ENCODE data around the gene MOB3A. TPM values are rescaled to one million over a fixed set of nuclear protein-coding genes. Genes with fewer than 3 reads are reported as not detected.

The MOB3A gene
- total and polyA plus RNA-seq, 2 of the 8 experiments (the other 6 are each of a cell fraction or from before 2014, with no cell fraction given) = 9.2 to 9.6 TPM

GRCh38 chr19:2145831-2146241, 49.7 kb upstream of the MOB3A start:
- H4K5ac ChIP-seq (ENCODE audit: insufficient read length, low read depth, low read length) = no peak overlapping the region
- POLR2A ChIA-PET (ENCODE audit: partially characterized antibody) = interaction anchor here (0.5 to 1.0 kb wide), 6 partner anchors 9 to 140 kb away, joined by 3 to 4 read pairs (median 3); no protein-coding TSS in a partner anchor
- FAIRE-seq (no peak), DNase-seq (ENCODE audit: low read depth in 1 of 2, low spot score in 2 of 2) (no peak)
- peaks cover 0 to 10% (median 0%) of the 10 kb centered on the region in 4 experiments; a peak in 3 of 8 replicates for H3K36me3 ChIP-seq (ENCODE audit: control insufficient read depth in 2 of 4, insufficient read depth in 4 of 4, low read length in 3 of 4)
- H3K4ac ChIP-seq (replicated peaks; ENCODE audit: insufficient read length, low read depth, low read length) = no peak overlapping the region
- H3K79me2 ChIP-seq (ENCODE audit: control insufficient read depth in 1 of 2, insufficient read depth in 2 of 2, low read length in 2 of 2) = peaks cover 55 to 97% of the 10 kb centered on the region in 2 experiments
- no peak overlapping the region for H3K56ac ChIP-seq (replicated peaks; ENCODE audit: insufficient read length, low read depth, low read length)
- H3K27me3 ChIP-seq (replicated peaks in 1 of 4; ENCODE audit: control insufficient read depth in 3 of 4, extremely low read depth in 1 of 4, insufficient read depth in 3 of 4, low read length in 3 of 4) = no peaks in the 10 kb centered on the region; a peak in 1 of 7 replicates
- H2BK5ac ChIP-seq (ENCODE audit: low read depth, low read length) = no peak overlapping the region
- no peak overlapping the region for H3K27ac ChIP-seq (ENCODE audit: low read depth, low read length)
- no peak overlapping the region for H3K9ac ChIP-seq (replicated peaks in 1 of 4; ENCODE audit: extremely low read depth in 1 of 4, low read depth in 3 of 4, low read length in 3 of 4)
- no peak overlapping the region for H4K8ac ChIP-seq (ENCODE audit: extremely low read depth, insufficient read depth, low read length)
- H3K23ac ChIP-seq (ENCODE audit: insufficient read length) = no peak overlapping the region
- H2AFZ ChIP-seq (ENCODE audit: low read length) = no peak overlapping the region
- H3K18ac ChIP-seq (ENCODE audit: extremely low read depth, low read length) = no peak overlapping the region
- H2BK15ac ChIP-seq (ENCODE audit: low read length) = no peak overlapping the region
- no peak overlapping the region for H3K14ac ChIP-seq (ENCODE audit: insufficient read length)
- no peak overlapping the region for H3K4me3 ChIP-seq (ENCODE audit: extremely low read depth in 1 of 4, insufficient read depth in 2 of 4, low read depth in 3 of 4, low read length in 4 of 4)
- no peak overlapping the region for H2BK120ac ChIP-seq (replicated peaks; ENCODE audit: low read depth, low read length)
- no peak overlapping the region for H3K4me2 ChIP-seq (ENCODE audit: insufficient read depth in 1 of 2, low read depth in 2 of 2, low read length in 2 of 2)
- H4K91ac ChIP-seq (replicated peaks; ENCODE audit: insufficient read length, low read length) = no peak overlapping the region
- CTCF ChIA-PET (ENCODE audit: partially characterized antibody) = interaction anchor here (0.5 to 1.8 kb wide), 10 partner anchors 14 to 200 kb away, joined by 3 to 6 read pairs (median 3); partner anchors contain the start of gene PLEKHJ1
- H2BK20ac ChIP-seq (ENCODE audit: low read length) = no peak overlapping the region
- 99% methylated on average over 16 of the region's 16 CpGs; no CpG with 5 or more reads in 1 of the 2 experiments for WGBS, 2 experiments (ENCODE audit: extremely low coverage in 1 of 2, insufficient coverage in 1 of 2, insufficient read length in 1 of 2, insufficient replicate concordance in 2 of 2, low coverage in 1 of 2, low lambda C conversion rate in 2 of 2, missing lambda C conversion rate in 1 of 2)
- H3K4me1 ChIP-seq (replicated peaks in 1 of 4; ENCODE audit: control insufficient read depth in 3 of 4, insufficient read depth in 4 of 4, low read length in 3 of 4) = peaks cover 7 to 12% (median 10%) of the 10 kb centered on the region in 4 experiments
- no peak overlapping the region for H2BK12ac ChIP-seq (ENCODE audit: low read depth, low read length)
- no peak overlapping the region for H2AK5ac ChIP-seq (ENCODE audit: low read depth, low read length)
- H3K79me1 ChIP-seq (ENCODE audit: low read depth, low read length) = peaks cover 10% of the 10 kb centered on the region
- H3K23me2 ChIP-seq (ENCODE audit: low read depth, low read length) = peaks cover 9% of the 10 kb centered on the region; the same call in 1 of the 2 replicates
- no peaks in the 10 kb centered on the region for H3K9me3 ChIP-seq (ENCODE audit: insufficient read depth in 2 of 2, low read depth in 1 of 2, low read length in 1 of 2)
- peaks cover 31 to 33% of the 10 kb centered on the region in 2 experiments for H4K20me1 ChIP-seq (replicated peaks in 1 of 2; ENCODE audit: control insufficient read depth in 1 of 2, insufficient read depth in 2 of 2, low read length in 2 of 2)
- TF ChIP-seq RAD21 (IDR thresholded peaks at IDR 0.05 in 1 of 2, conservative IDR thresholded peaks at IDR 0.05 in 1 of 2; ENCODE audit: low read depth in 2 of 2, low read length in 2 of 2) (no peak), ZNF274 (IDR thresholded peaks at IDR 0.05; ENCODE audit: borderline replicate concordance, extremely low read depth, low read length) (no peak), CBX5 (IDR thresholded peaks at IDR 0.05; ENCODE audit: low read depth, low read length) (no peak), E2F6 (IDR thresholded peaks at IDR 0.05) (no peak), SUZ12 (IDR thresholded peaks at IDR 0.05; ENCODE audit: low read length) (no peak), CTCF (IDR thresholded peaks at IDR 0.05; ENCODE audit: control extremely low read depth in 1 of 3, insufficient read depth in 1 of 3, low read depth in 1 of 3, low read length in 3 of 3) (no peak), BACH1 (IDR thresholded peaks at IDR 0.05; ENCODE audit: low read length) (no peak), USF2 (IDR thresholded peaks at IDR 0.05; ENCODE audit: low read length) (no peak)

Data from H1 (cell line).